ENCODE data around the gene PNPLA3.
"Not testable (repeated sequence)": the region's sequence is repeated elsewhere in the genome, so short reads cannot be mapped to it uniquely, and the experiment has no call there.

Gene PNPLA3

GRCh38 chr22:43890901-43891331 lies 32.7 kb upstream of the PNPLA3 start:
- DNase-seq, result no peak

- DNase-seq, result no peak
Measured at GRCh38 chr22:43891360-43892182, 32.0 kb upstream of the PNPLA3 start, which contains the start of gene PNPLA5. PNPLA5 (minus strand) TSS chr22:43892013; CDS start chr22:43891880, 133 bp downstream.

GRCh38 chr22:43892183-43892894 lies 31.3 kb upstream of the PNPLA3 start:
- no peak for DNase-seq

- DNase-seq, result no peak
Measured at GRCh38 chr22:43893266-43893665, 30.3 kb upstream of the PNPLA3 start.

GRCh38 chr22:43894122-43894521 lies 29.5 kb upstream of the PNPLA3 start:
- DNase-seq, result no peak

GRCh38 chr22:43895986-43896645 lies 27.5 kb upstream of the PNPLA3 start:
- no peak for DNase-seq

- DNase-seq, result no peak
Measured at GRCh38 chr22:43897751-43898261, 25.8 kb upstream of the PNPLA3 start.

- no peak for DNase-seq
Measured at GRCh38 chr22:43900206-43900605, 23.4 kb upstream of the PNPLA3 start.

GRCh38 chr22:43901976-43902643 lies 21.5 kb upstream of the PNPLA3 start:
- DNase-seq, result no peak

GRCh38 chr22:43903033-43903432 lies 20.6 kb upstream of the PNPLA3 start:
- DNase-seq, result not testable (repeated sequence)

GRCh38 chr22:43904412-43904811 lies 19.2 kb upstream of the PNPLA3 start:
- peak; percentile 53 to 55 for DNase-seq

GRCh38 chr22:43905681-43906080 lies 17.9 kb upstream of the PNPLA3 start:
- DNase-seq, result no peak

GRCh38 chr22:43909708-43910107 lies 13.9 kb upstream of the PNPLA3 start:
- DNase-seq, result no peak

GRCh38 chr22:43910178-43910695 lies 13.4 kb upstream of the PNPLA3 start:
- no peak for DNase-seq

- DNase-seq, result no peak
Measured at GRCh38 chr22:43911351-43911750, 12.3 kb upstream of the PNPLA3 start.

GRCh38 chr22:43917521-43917920 lies 6.1 kb upstream of the PNPLA3 start:
- DNase-seq, result no peak

- no peak for DNase-seq
Measured at GRCh38 chr22:43919106-43919973, 4.3 kb upstream of the PNPLA3 start.

- no peak for DNase-seq
Measured at GRCh38 chr22:43921370-43921769, 2.2 kb upstream of the PNPLA3 start.

GRCh38 chr22:43922123-43922522 lies 1.5 kb upstream of the PNPLA3 start:
- DNase-seq, result no peak

GRCh38 chr22:43923191-43923590 lies 414 bp upstream of the PNPLA3 start:
- DNase-seq, result peak in 1 of 2 donors; percentile 7

GRCh38 chr22:43924877-43925276 lies 1.3 kb downstream of the PNPLA3 start:
- no peak for DNase-seq
